GM23248 (cell line): ENCODE data around the gene RACK1. TPM values are rescaled to one million over a fixed set of nuclear protein-coding genes. Genes with fewer than 3 reads are reported as not detected.

Source experiments
- DNase-seq: peaks from one replicate; pipeline ENCODE4 v3.0.0-alpha.2; 2015
- H2AFZ ChIP-seq: fragments of 200-600 bp; sonication (generic); 2 replicates; pipeline ENCODE4 v1.6.1; 2016; ENCODE audit warnings: antibody characterized with exemption
- H3F3A ChIP-seq: fragments of 200-600 bp; sonication (generic); 2 replicates; pipeline ENCODE4 v1.6.1; 2016; ENCODE audit warnings: mild to moderate bottlenecking, antibody characterized with exemption, mixed run types; ENCODE audit not compliant: insufficient read depth
- H3K27ac ChIP-seq: fragments of 200-600 bp; sonication (generic); 2 replicates; pipeline ENCODE4 v1.5.1; 2016; ENCODE audit warnings: mild to moderate bottlenecking
- H3K27me3 ChIP-seq: fragments of 200-600 bp; sonication (generic); replicated peaks from 2 replicates; pipeline ENCODE4 v1.6.1; 2016; ENCODE audit warnings: mild to moderate bottlenecking; ENCODE audit not compliant: insufficient read depth
- H3K36me3 ChIP-seq: fragments of 200-600 bp; sonication (generic); 2 replicates; pipeline ENCODE4 v1.6.1; 2016; ENCODE audit warnings: low read depth, mild to moderate bottlenecking
- H3K4me1 ChIP-seq: fragments of 200-600 bp; sonication (generic); 2 replicates; pipeline ENCODE4 v1.6.1; 2016; ENCODE audit warnings: mild to moderate bottlenecking; ENCODE audit not compliant: insufficient read depth
- H3K4me2 ChIP-seq: fragments of 200-600 bp; sonication (generic); one replicate; pipeline ENCODE4 v1.6.1; 2016; ENCODE audit warnings: mild to moderate bottlenecking; ENCODE audit not compliant: unreplicated experiment
- H3K4me3 ChIP-seq: fragments of 200-600 bp; sonication (generic); 2 replicates; pipeline ENCODE4 v1.5.1; 2016; ENCODE audit warnings: mild to moderate bottlenecking
- H3K79me2 ChIP-seq: fragments of 200-600 bp; sonication (generic); 2 replicates; pipeline ENCODE4 v1.6.1; 2016; ENCODE audit warnings: mild to moderate bottlenecking; ENCODE audit not compliant: insufficient read depth
- H3K9ac ChIP-seq: fragments of 200-600 bp; sonication (generic); 2 replicates; pipeline ENCODE4 v1.6.1; 2016; ENCODE audit warnings: mild to moderate bottlenecking
- H3K9me2 ChIP-seq: fragments of 200-600 bp; sonication (generic); 2 replicates; pipeline ENCODE4 v1.6.1; 2016; ENCODE audit warnings: mixed run types, mild to moderate bottlenecking, moderate library complexity; ENCODE audit not compliant: insufficient read depth
- H3K9me3 ChIP-seq: fragments of 200-600 bp; sonication (generic); one replicate; pipeline ENCODE4 v1.6.1; 2017; ENCODE audit warnings: low read depth
- H4K20me1 ChIP-seq: fragments of 200-600 bp; sonication (generic); 2 replicates; pipeline ENCODE4 v1.6.0; 2016; ENCODE audit not compliant: insufficient read depth
- EZH2 ChIP-seq: fragments of 200-600 bp; sonication (generic); IDR thresholded peaks from 2 replicates; pipeline ENCODE4 v1.6.1; 2018; ENCODE audit warnings: antibody characterized with exemption, mild to moderate bottlenecking; ENCODE audit not compliant: insufficient read depth, poor library complexity, severe bottlenecking
- EZH2phosphoT487 ChIP-seq: fragments of 200-600 bp; sonication (generic); IDR thresholded peaks from 2 replicates; pipeline ENCODE4 v1.6.1; 2018; ENCODE audit warnings: antibody characterized with exemption, moderate library complexity, mild to moderate bottlenecking, low read depth; ENCODE audit not compliant: insufficient read depth
- WGBS, 2 experiments: methylation state at CpG; one replicate each; pipeline ENCODE4 v1.1.6; 2015 to 2017; ENCODE audit warnings: low lambda C conversion rate in 2 of 2, low coverage in 1 of 2; ENCODE audit errors: missing lambda C conversion rate in 2 of 2; 5-methylcytosine and 5-hydroxymethylcytosine counted together
- in situ Hi-C: fragments of 300-500 bp; cut with MboI; formaldehyde crosslinking; loops from 2 replicates; pipeline ENCODE4 v1.15.0; 2020
- polyA plus RNA-seq: library from polyadenylated mRNA; unstranded; fragments of >200 nt; fragmentation: Nextera tagmentation; extraction: Ambion mirVana; gene quantifications from 2 replicates; pipeline ENCODE4 v1.2.1, GENCODE V29; 2016
- total RNA-seq: library from RNA; depleted of rRNA; stranded (reverse); fragments of >200 nt; shearing (Covaris generic); gene quantifications from 2 replicates; pipeline ENCODE4 v1.2.3, GENCODE V29; 2014

Gene RACK1
- total and polyA plus RNA-seq, 2 experiments from 2014 or later, result 837 to 3,224 TPM

- no peaks in the 10 kb centered on the region for H3K9me2 ChIP-seq
- H3F3A ChIP-seq, result peaks cover 86% of the 10 kb centered on the region
- H3K9me3 ChIP-seq, result no peaks in the 10 kb centered on the region
- H4K20me1 ChIP-seq, result 0 out of 2 replicates have a peak, but pooled peaks cover 3% of the 10 kb centered on the region
- H3K4me2 ChIP-seq, result no peak overlapping the region
- H2AFZ ChIP-seq, result no peak overlapping the region
- peaks cover 37% of the 10 kb centered on the region for H3K79me2 ChIP-seq
- in situ Hi-C loops, result no loop called here
- peak overlapping the region; percentile 39; the same call in 1 of the 2 replicates for H3K27ac ChIP-seq
- no peak overlapping the region for H3K4me3 ChIP-seq
- peak overlapping the region; percentile 8; the same call in 1 of the 2 replicates for H3K9ac ChIP-seq
- 53% methylated on average over 5 of the region's 5 CpGs for WGBS, 2 experiments
- no peak for DNase-seq
- H3K27me3 ChIP-seq, result no peaks in the 10 kb centered on the region
- H3K36me3 ChIP-seq, result peaks cover 51% of the 10 kb centered on the region
- TF ChIP-seq EZH2phosphoT487, result no peak
- TF ChIP-seq EZH2, result no peak
- H3K4me1 ChIP-seq, result 0 out of 2 replicates have a peak, but pooled peaks cover 5% of the 10 kb centered on the region
These were observed 8.4 kb downstream of the RACK1 start for GRCh38 chr5:181235323-181235688.

DNA sequence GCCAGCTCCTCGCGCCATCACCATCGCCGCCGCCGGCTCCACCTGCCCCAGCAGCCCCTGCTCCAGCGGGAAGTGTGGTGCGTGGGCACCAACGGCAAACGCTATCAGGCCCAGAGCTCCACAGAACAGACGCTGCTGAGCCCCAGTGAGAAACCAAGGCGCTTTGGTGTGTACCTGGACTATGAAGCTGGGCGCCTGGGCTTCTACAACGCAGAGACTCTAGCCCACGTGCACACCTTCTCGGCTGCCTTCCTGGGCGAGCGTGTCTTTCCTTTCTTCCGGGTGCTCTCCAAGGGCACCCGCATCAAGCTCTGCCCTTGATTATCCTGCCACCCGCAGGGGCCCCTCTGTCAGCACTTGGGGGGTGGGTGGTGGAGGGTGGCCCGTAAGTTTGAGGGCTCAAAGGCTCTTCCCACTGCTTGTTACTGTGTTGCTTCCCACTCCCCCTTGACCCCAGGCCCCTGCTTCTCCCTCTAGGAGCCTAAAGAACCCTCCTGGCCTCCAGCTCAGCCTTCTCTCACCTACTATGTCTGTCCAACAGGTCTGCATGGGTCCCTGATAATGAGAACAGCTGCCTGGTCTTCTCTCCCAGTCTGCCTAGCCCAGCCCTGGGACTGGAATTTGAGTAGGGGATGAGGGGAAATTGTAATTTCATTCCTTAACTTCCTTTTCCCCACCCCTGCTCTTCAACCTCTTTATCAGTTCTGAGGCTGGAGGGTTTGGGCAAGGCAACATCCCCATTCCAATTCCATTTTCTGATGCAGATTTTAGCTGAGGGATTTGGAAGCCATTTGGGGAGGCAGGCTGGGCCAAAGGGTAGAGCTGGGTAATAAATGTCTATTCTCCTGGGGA is 9.0 kb downstream of the RACK1 start:
- 0 out of 2 replicates have a peak, but pooled peaks cover 3% of the 10 kb centered on the region for H4K20me1 ChIP-seq
- no peak overlapping the region for H3K4me2 ChIP-seq
- no peaks in the 10 kb centered on the region for H3K9me3 ChIP-seq
- H3K36me3 ChIP-seq, result peaks cover 47% of the 10 kb centered on the region
- in situ Hi-C loops, result no loop called here
- H2AFZ ChIP-seq, result no peak overlapping the region
- TF ChIP-seq EZH2phosphoT487 (no peak), EZH2 (no peak)
- H3K9ac ChIP-seq, result peak overlapping the region; percentile 8; the same call in 1 of the 2 replicates
- 88 to 90% methylated on average over 17 to 22 of the region's 22 CpGs for WGBS, 2 experiments
- H3F3A ChIP-seq, result peaks cover 80% of the 10 kb centered on the region
- H3K4me1 ChIP-seq, result 0 out of 2 replicates have a peak, but pooled peaks cover 1% of the 10 kb centered on the region
- no peak overlapping the region for H3K4me3 ChIP-seq
- H3K27ac ChIP-seq, result peak overlapping the region; percentile 39
- no peaks in the 10 kb centered on the region for H3K9me2 ChIP-seq
- DNase-seq, result no peak
- H3K27me3 ChIP-seq, result no peaks in the 10 kb centered on the region
- H3K79me2 ChIP-seq, result peaks cover 31% of the 10 kb centered on the region

- in situ Hi-C loops, result no loop called here
- no peaks in the 10 kb centered on the region for H3K27me3 ChIP-seq
- no peak overlapping the region for H3K27ac ChIP-seq
- H4K20me1 ChIP-seq, result 0 out of 2 replicates have a peak, but pooled peaks cover 3% of the 10 kb centered on the region
- H3K9me2 ChIP-seq, result no peaks in the 10 kb centered on the region
- DNase-seq, result no peak
- H3F3A ChIP-seq, result peaks cover 78% of the 10 kb centered on the region
- H3K9ac ChIP-seq, result no peak overlapping the region
- peaks cover 28% of the 10 kb centered on the region for H3K79me2 ChIP-seq
- no peak overlapping the region for H2AFZ ChIP-seq
- H3K4me3 ChIP-seq, result no peak overlapping the region
- no peak overlapping the region for H3K4me2 ChIP-seq
- WGBS, 2 experiments, result 93 to 96% methylated on average over 15 to 23 of the region's 24 CpGs
- no peak for TF ChIP-seq EZH2
- TF ChIP-seq EZH2phosphoT487, result no peak
- H3K36me3 ChIP-seq, result peaks cover 39% of the 10 kb centered on the region
- H3K9me3 ChIP-seq, result no peaks in the 10 kb centered on the region
- H3K4me1 ChIP-seq, result no peaks in the 10 kb centered on the region
These were observed 9.8 kb downstream of the RACK1 start for GRCh38 chr5:181233801-181234454.

GRCh38 chr5:181233088-181233800 is 10.5 kb downstream of the RACK1 start:
- H3K36me3 ChIP-seq, result peaks cover 32% of the 10 kb centered on the region
- no peak overlapping the region for H3K4me3 ChIP-seq
- no peak for TF ChIP-seq EZH2
- TF ChIP-seq EZH2phosphoT487, result no peak
- H3K79me2 ChIP-seq, result peaks cover 26% of the 10 kb centered on the region
- in situ Hi-C loops, result no loop called here
- no peak overlapping the region for H3K4me2 ChIP-seq
- peaks cover 72% of the 10 kb centered on the region for H3F3A ChIP-seq
- no peak for DNase-seq
- no peaks in the 10 kb centered on the region for H3K9me3 ChIP-seq
- 0 out of 2 replicates have a peak, but pooled peaks cover 3% of the 10 kb centered on the region for H4K20me1 ChIP-seq
- H3K27me3 ChIP-seq, result no peaks in the 10 kb centered on the region
- H3K27ac ChIP-seq, result no peak overlapping the region
- no peak overlapping the region for H3K9ac ChIP-seq
- H3K4me1 ChIP-seq, result no peaks in the 10 kb centered on the region
- WGBS, 2 experiments, result 90% methylated on average over 16 of the region's 16 CpGs
- no peak overlapping the region for H2AFZ ChIP-seq
- H3K9me2 ChIP-seq, result no peaks in the 10 kb centered on the region
